ENCODE results near the gene MTUS2. TPM values are rescaled to one million over a fixed set of nuclear protein-coding genes. Genes with fewer than 3 reads are reported as not detected.
A peak's percentile ranks its signal among the peaks of the same experiment; 100 is the strongest.

MTUS2 gene
- total and polyA plus RNA-seq, 8 donors = 0.12 to 28.1 (median 3.5) TPM; not detected in 1

- Histone ChIP-seq H3K36me3 (no peaks in the 10 kb centered on the region), H3K4me1 (no peaks in the 10 kb centered on the region), H3K27me3 (no peaks in the 10 kb centered on the region), H3K4me3 (no peak overlapping the region), H3K27ac (no peak overlapping the region), H3K9me3 (no peaks in the 10 kb centered on the region)
- 70 to 82% (median 74%) methylated on average over 8 of the region's 8 CpGs for WGBS, 5 donors
- intact Hi-C loops (cut with DNase I; ENCODE audit: low total_unique reads) = no loop called here
- TF ChIP-seq EP300 (IDR thresholded peaks at IDR 0.05) (no peak), CTCF (IDR thresholded peaks at IDR 0.05) (no peak), POLR2AphosphoS5 (IDR thresholded peaks at IDR 0.05) (no peak), POLR2A (IDR thresholded peaks at IDR 0.05) (no peak)
- DNase-seq = no peak
Observed at GRCh38 chr13:29117663-29118062, 297.5 kb downstream of the MTUS2 start.

- intact Hi-C loops (cut with DNase I; ENCODE audit: low total_unique reads) = no loop called here
- no peaks in the 10 kb centered on the region for H3K4me1 ChIP-seq
- TF ChIP-seq EP300 (IDR thresholded peaks at IDR 0.05) = no peak
- no peak for TF ChIP-seq POLR2AphosphoS5 (IDR thresholded peaks at IDR 0.05)
- no peak for TF ChIP-seq CTCF (IDR thresholded peaks at IDR 0.05)
- no peak for TF ChIP-seq POLR2A (IDR thresholded peaks at IDR 0.05)
- H3K4me3 ChIP-seq = no peak overlapping the region
- DNase-seq = no peak
- WGBS, 5 donors = 41 to 61% (median 50%) methylated on average over 1 of the region's 1 CpG
- H3K27ac ChIP-seq = no peak overlapping the region
- no peaks in the 10 kb centered on the region for H3K9me3 ChIP-seq
- H3K36me3 ChIP-seq = no peaks in the 10 kb centered on the region
- H3K27me3 ChIP-seq = no peaks in the 10 kb centered on the region
Observed at GRCh38 chr13:29118471-29118870, 298.3 kb downstream of the MTUS2 start.

- TF ChIP-seq POLR2AphosphoS5 (IDR thresholded peaks at IDR 0.05) (no peak), CTCF (IDR thresholded peaks at IDR 0.05) (no peak), EP300 (IDR thresholded peaks at IDR 0.05) (no peak), POLR2A (IDR thresholded peaks at IDR 0.05) (no peak)
- intact Hi-C loops (cut with DNase I; ENCODE audit: low total_unique reads) = no loop called here
- no peaks in the 10 kb centered on the region for H3K4me1 ChIP-seq
- H3K27me3 ChIP-seq = no peaks in the 10 kb centered on the region
- DNase-seq = peak in 1 of 2 donors; percentile 44
- H3K27ac ChIP-seq = no peak overlapping the region
- H3K4me3 ChIP-seq = no peak overlapping the region
- WGBS, 5 donors = 19 to 40% (median 26%) methylated on average over 5 of the region's 5 CpGs
- no peaks in the 10 kb centered on the region for H3K36me3 ChIP-seq
- no peaks in the 10 kb centered on the region for H3K9me3 ChIP-seq
Observed at GRCh38 chr13:29125191-29125933, 305.2 kb downstream of the MTUS2 start.

- WGBS, 5 donors = 54 to 68% (median 65%) methylated on average over 5 of the region's 5 CpGs
- intact Hi-C loops (cut with DNase I; ENCODE audit: low total_unique reads) = no loop called here
- Histone ChIP-seq H3K36me3 (no peaks in the 10 kb centered on the region), H3K4me1 (no peaks in the 10 kb centered on the region), H3K27me3 (no peaks in the 10 kb centered on the region), H3K9me3 (no peaks in the 10 kb centered on the region), H3K27ac (no peak overlapping the region), H3K4me3 (no peak overlapping the region)
- TF ChIP-seq POLR2AphosphoS5 (IDR thresholded peaks at IDR 0.05) (no peak), EP300 (IDR thresholded peaks at IDR 0.05) (no peak), POLR2A (IDR thresholded peaks at IDR 0.05) (no peak), CTCF (IDR thresholded peaks at IDR 0.05) (no peak)
- DNase-seq = peak in 1 of 2 donors; percentile 19
Observed at GRCh38 chr13:29125934-29126424, 305.8 kb downstream of the MTUS2 start.

Measured in stomach (tissue), 9 donors.